Measurements from ENCODE around the gene PARP2.

PARP2 gene

DNA sequence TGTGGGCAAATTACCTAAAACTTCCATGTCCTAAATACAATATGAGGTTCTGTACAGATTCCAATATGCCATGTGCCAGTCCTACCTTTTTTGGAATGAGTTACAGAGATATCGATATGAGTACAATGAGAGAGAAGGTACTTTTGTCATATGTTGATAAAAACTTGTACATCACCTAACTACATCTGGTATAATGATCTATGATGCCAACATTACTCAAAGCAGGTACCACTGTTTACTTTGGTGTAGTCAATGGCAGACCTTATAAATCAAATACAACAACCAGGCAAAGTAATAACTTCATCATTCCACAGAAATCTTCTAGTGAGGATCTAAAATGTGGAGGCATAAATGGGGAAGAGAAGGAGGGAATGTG lies 57.1 kb downstream of the PARP2 start:
- DNase-seq (ENCODE audit: low read depth in 2 of 2) = no peak

DNA sequence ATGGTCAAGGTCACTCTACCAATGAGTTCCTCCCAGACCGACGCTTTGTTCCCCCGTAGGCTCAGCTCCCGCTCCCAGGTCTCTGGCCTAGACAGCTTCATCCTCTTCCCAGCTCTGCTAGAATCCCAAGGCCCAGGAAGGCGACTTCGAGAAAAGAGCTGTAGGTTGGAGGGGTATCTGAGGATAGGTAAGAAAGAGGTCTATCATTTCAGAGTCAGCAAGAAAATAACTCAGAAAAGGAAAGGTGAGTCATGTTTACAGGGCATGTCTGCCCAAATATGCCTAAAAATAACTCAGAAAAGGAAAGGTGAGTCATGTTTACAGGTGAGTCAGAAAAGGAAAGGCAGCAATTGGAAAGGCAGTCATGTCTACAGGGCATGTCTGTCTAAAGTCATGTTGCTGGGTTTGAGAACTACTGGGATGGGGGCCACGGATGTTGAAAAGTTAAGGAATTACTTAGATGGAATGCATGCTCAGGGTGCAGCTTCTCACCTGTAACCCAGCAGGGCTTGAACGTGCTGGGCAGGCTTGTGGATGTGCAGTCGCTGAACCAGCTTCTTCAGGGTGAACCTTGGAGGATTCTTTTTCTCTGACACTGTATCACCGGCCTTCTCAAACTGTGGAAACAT lies 57.6 kb downstream of the PARP2 start:
- DNase-seq (ENCODE audit: low read depth in 2 of 2) = no peak

DNA sequence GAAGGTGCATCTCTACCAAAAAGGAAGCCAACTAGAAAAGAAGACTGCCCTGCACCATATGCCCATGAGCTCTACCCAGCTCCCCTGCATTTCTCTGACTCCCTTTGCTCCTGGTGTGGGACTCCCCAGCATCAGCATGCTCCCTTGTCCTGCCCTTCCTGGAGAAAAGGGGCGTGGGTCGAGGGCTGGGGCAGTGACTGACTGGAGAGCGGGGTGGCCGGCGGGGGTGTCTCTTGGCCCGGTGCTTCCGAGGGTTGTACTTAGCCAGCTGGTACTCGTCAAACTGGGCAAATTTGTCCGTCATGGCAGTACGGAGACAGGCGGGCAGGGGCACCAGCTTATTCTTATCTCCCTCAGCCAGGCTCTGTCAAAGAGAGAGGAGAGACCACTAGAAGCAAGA lies 60.1 kb downstream of the PARP2 start:
- no peak for DNase-seq (ENCODE audit: low read depth in 2 of 2)
